Smooth muscle cell (in vitro differentiated cells): ENCODE measurements around the gene KRTAP9-9. TPM values are rescaled to one million over a fixed set of nuclear protein-coding genes. Genes with fewer than 3 reads are reported as not detected.

Experiments used
- DNase-seq: peaks from one replicate; lab custom pipeline; 2025; ENCODE audit not compliant: unreplicated experiment; lab: John Stamatoyannopoulos, UW
- H2AFZ ChIP-seq: fragments of 200-600 bp; sonication (generic); 2 replicates; pipeline ENCODE4 v1.6.0; 2016; ENCODE audit warnings: antibody characterized with exemption, low read depth, mild to moderate bottlenecking
- H3F3A ChIP-seq: fragments of 200-600 bp; sonication (generic); 2 replicates; pipeline ENCODE4 v1.6.0; 2017; ENCODE audit warnings: antibody characterized with exemption, low read depth
- H3K27ac ChIP-seq: fragments of 200-600 bp; sonication (generic); 2 replicates; pipeline ENCODE4 v1.5.1; 2016; ENCODE audit warnings: low read depth, mild to moderate bottlenecking
- H3K27me3 ChIP-seq: fragments of 200-600 bp; sonication (generic); 2 replicates; pipeline ENCODE4 v1.6.1; 2016; ENCODE audit warnings: low read depth, mild to moderate bottlenecking
- H3K36me3 ChIP-seq: fragments of 200-600 bp; sonication (generic); 2 replicates; pipeline ENCODE4 v1.5.1; 2016; ENCODE audit warnings: low read depth
- H3K4me1 ChIP-seq: fragments of 200-600 bp; sonication (generic); 2 replicates; pipeline ENCODE4 v1.5.1; 2016; ENCODE audit warnings: low read depth
- H3K4me2 ChIP-seq: fragments of 200-600 bp; sonication (generic); 2 replicates; pipeline ENCODE4 v1.6.0; 2016; ENCODE audit warnings: mild to moderate bottlenecking
- H3K4me3 ChIP-seq: fragments of 200-600 bp; sonication (generic); 2 replicates; pipeline ENCODE4 v1.5.1; 2016; ENCODE audit warnings: mild to moderate bottlenecking
- H3K79me2 ChIP-seq: fragments of 200-600 bp; sonication (generic); 2 replicates; pipeline ENCODE4 v1.6.0; 2016; ENCODE audit warnings: low read depth, mild to moderate bottlenecking
- H3K9ac ChIP-seq: fragments of 200-600 bp; sonication (generic); 2 replicates; pipeline ENCODE4 v1.6.0; 2016; ENCODE audit warnings: low read depth
- H3K9me3 ChIP-seq: fragments of 200-600 bp; sonication (generic); replicated peaks from 2 replicates; pipeline ENCODE4 v1.5.1; 2016; ENCODE audit warnings: low read depth
- H4K20me1 ChIP-seq: fragments of 200-600 bp; sonication (generic); 2 replicates; pipeline ENCODE4 v1.6.0; 2016; ENCODE audit warnings: low read depth
- CTCF ChIP-seq: fragments of 200-600 bp; sonication (generic); IDR thresholded peaks from 2 replicates; pipeline ENCODE4 v1.5.1; 2017; ENCODE audit warnings: borderline replicate concordance, mild to moderate bottlenecking, antibody characterized with exemption; ENCODE audit not compliant: insufficient read depth, poor library complexity, severe bottlenecking
- WGBS: methylation state at CpG from one replicate; pipeline ENCODE4 v1.1.7; 2016; ENCODE audit warnings: low lambda C conversion rate; 5-methylcytosine and 5-hydroxymethylcytosine counted together
- polyA plus RNA-seq: library from polyadenylated mRNA; unstranded; fragments of >200 nt; fragmentation: Nextera tagmentation; extraction: Ambion mirVana; gene quantifications from 2 replicates; pipeline ENCODE4 v1.2.1, GENCODE V29; 2016
- total RNA-seq: library from RNA; depleted of rRNA; stranded (reverse); fragments of >200 nt; gene quantifications from 2 replicates; pipeline ENCODE4 v1.2.3, GENCODE V29; 2014

Gene KRTAP9-9
- total and polyA plus RNA-seq, 2 experiments from 2014 or later: not detected

- TF ChIP-seq CTCF: no peak
- no peak overlapping the region for H3K9ac ChIP-seq
- no peaks in the 10 kb centered on the region for H3K4me1 ChIP-seq
- H3K27me3 ChIP-seq: no peaks in the 10 kb centered on the region
- no peak overlapping the region for H3K27ac ChIP-seq
- H3F3A ChIP-seq: no peaks in the 10 kb centered on the region
- H3K36me3 ChIP-seq: no peaks in the 10 kb centered on the region
- WGBS: 75% methylated on average over 2 of the region's 2 CpGs
- no peak overlapping the region for H2AFZ ChIP-seq
- H3K79me2 ChIP-seq: no peaks in the 10 kb centered on the region
- no peak for DNase-seq
- H3K4me2 ChIP-seq: no peak overlapping the region
- H4K20me1 ChIP-seq: no peaks in the 10 kb centered on the region
- H3K4me3 ChIP-seq: no peak overlapping the region
- H3K9me3 ChIP-seq: no peaks in the 10 kb centered on the region
Measured at GRCh38 chr17:41284546-41284945, 29.4 kb downstream of the KRTAP9-9 start.

- TF ChIP-seq CTCF: no peak
- no peaks in the 10 kb centered on the region for H3K4me1 ChIP-seq
- no peaks in the 10 kb centered on the region for H3K27me3 ChIP-seq
- H3K79me2 ChIP-seq: no peaks in the 10 kb centered on the region
- no peaks in the 10 kb centered on the region for H3F3A ChIP-seq
- H3K4me2 ChIP-seq: no peak overlapping the region
- H3K36me3 ChIP-seq: no peaks in the 10 kb centered on the region
- WGBS: 93% methylated on average over 3 of the region's 3 CpGs
- H3K9ac ChIP-seq: no peak overlapping the region
- DNase-seq: no peak
- H3K27ac ChIP-seq: no peak overlapping the region
- no peak overlapping the region for H3K4me3 ChIP-seq
- H4K20me1 ChIP-seq: no peaks in the 10 kb centered on the region
- H3K9me3 ChIP-seq: no peaks in the 10 kb centered on the region
- H2AFZ ChIP-seq: no peak overlapping the region
Measured at GRCh38 chr17:41287050-41287449, 31.9 kb downstream of the KRTAP9-9 start.

GRCh38 chr17:41294016-41294415 is 38.8 kb downstream of the KRTAP9-9 start:
- DNase-seq: no peak
- no peaks in the 10 kb centered on the region for H3F3A ChIP-seq

More at GRCh38 chr17:41294016-41294415, 38.8 kb downstream of the KRTAP9-9 start:
- Histone ChIP-seq H3K27me3 (no peaks in the 10 kb centered on the region), H2AFZ (no peak overlapping the region), H3K36me3 (no peaks in the 10 kb centered on the region), H3K9ac (no peak overlapping the region), H3K4me2 (no peak overlapping the region), H3K9me3 (no peaks in the 10 kb centered on the region), H3K27ac (no peak overlapping the region), H3K4me1 (no peaks in the 10 kb centered on the region), H4K20me1 (no peaks in the 10 kb centered on the region), H3K79me2 (no peaks in the 10 kb centered on the region), H3K4me3 (no peak overlapping the region)
- 100% methylated on average over 1 of the region's 1 CpG for WGBS
- TF ChIP-seq CTCF: no peak
